Neural progenitor cell (in vitro differentiated cells): ENCODE measurements around the gene MRPL18.

Experiments used
- CTCF ChIP-seq: fragments of 200-600 bp; sonication (generic); IDR thresholded peaks from 2 replicates; pipeline ENCODE4 v1.5.1; 2017; ENCODE audit warnings: antibody characterized with exemption, mild to moderate bottlenecking
- EZH2 ChIP-seq: fragments of 200-600 bp; sonication (generic); IDR thresholded peaks from 2 replicates; pipeline ENCODE4 v1.6.1; 2017; ENCODE audit warnings: antibody characterized with exemption, mild to moderate bottlenecking, moderate library complexity
- EZH2phosphoT487 ChIP-seq: fragments of 200-600 bp; sonication (generic); IDR thresholded peaks from 2 replicates; pipeline ENCODE4 v1.6.1; 2017; ENCODE audit warnings: antibody characterized with exemption

- no peak for TF ChIP-seq CTCF
- TF ChIP-seq EZH2 = no peak
- no peak for TF ChIP-seq EZH2phosphoT487
These were observed 47.9 kb downstream of the MRPL18 start for GRCh38 chr6:159838020-159838744.
